ENCODE measurements around the gene FTSJ1.

FTSJ1 gene

GRCh38 chrX:48491809-48492208 lies 15.8 kb downstream of the FTSJ1 start:
- Histone ChIP-seq H3K27me3 (ENCODE audit: control insufficient read depth in 1 of 2, insufficient read depth in 1 of 2, low read length in 2 of 2) (peaks cover 0 to 2% of the 10 kb centered on the region in 2 experiments), H3K9me3 (ENCODE audit: control insufficient read depth, low read length) (peaks cover 3% of the 10 kb centered on the region), H3K4me1 (ENCODE audit: control insufficient read depth, insufficient read depth, low read depth, low read length) (peaks cover 20% of the 10 kb centered on the region), H2AK5ac (ENCODE audit: low read length, severe bottlenecking) (no peak overlapping the region), H2BK15ac (ENCODE audit: low read depth, poor library complexity, severe bottlenecking) (no peak overlapping the region), H3K4ac (ENCODE audit: low read depth in 1 of 2, low read length in 2 of 2) (peak overlapping the region in 1 of 2 experiments; percentile 4), H3K9ac (ENCODE audit: low read length) (no peak overlapping the region), H3K79me1 (replicated peaks; ENCODE audit: low read length, poor library complexity, severe bottlenecking) (no peaks in the 10 kb centered on the region), H4K8ac (ENCODE audit: low read length) (no peak overlapping the region), H3K23ac (ENCODE audit: low read length in 2 of 2) (no peak overlapping the region), H2BK5ac (ENCODE audit: low read depth, low read length, poor library complexity, severe bottlenecking) (no peak overlapping the region), H2AFZ (ENCODE audit: low read depth, low read length) (no peak overlapping the region), H3K27ac (ENCODE audit: low read length, poor library complexity, severe bottlenecking) (no peak overlapping the region), H3K4me2 (ENCODE audit: low read length, poor library complexity, severe bottlenecking) (no peak overlapping the region), H2BK120ac (ENCODE audit: low read depth, low read length) (no peak overlapping the region), H4K91ac (ENCODE audit: low read length) (peak overlapping the region; percentile 43), H3K4me3 (ENCODE audit: insufficient read depth in 1 of 2, low read depth in 1 of 2, low read length in 2 of 2) (no peak overlapping the region), H2BK12ac (ENCODE audit: low read length in 2 of 2) (peak overlapping the region; percentile 38 to 86), H3K18ac (ENCODE audit: low read depth in 1 of 2, low read length in 2 of 2) (peak overlapping the region in 1 of 2 experiments; percentile 73), H3K14ac (ENCODE audit: low read length in 2 of 2) (peak overlapping the region in 1 of 2 experiments; percentile 12), H3K36me3 (ENCODE audit: control insufficient read depth in 1 of 2, insufficient read depth in 2 of 2, low read depth in 1 of 2, low read length in 2 of 2) (peaks cover 0 to 4% of the 10 kb centered on the region in 2 experiments)
- 97% methylated on average over 9 of the region's 9 CpGs for WGBS
- no peak for DNase-seq

GRCh38 chrX:48492293-48492910 lies 16.4 kb downstream of the FTSJ1 start:
- H4K8ac ChIP-seq (ENCODE audit: low read length): no peak overlapping the region

GRCh38 chrX:48493890-48494364 lies 17.9 kb downstream of the FTSJ1 start:
- Histone ChIP-seq H3K4ac (ENCODE audit: low read depth in 1 of 2, low read length in 2 of 2) (no peak overlapping the region), H3K27ac (ENCODE audit: low read length, poor library complexity, severe bottlenecking) (no peak overlapping the region), H3K27me3 (ENCODE audit: control insufficient read depth in 1 of 2, insufficient read depth in 1 of 2, low read length in 2 of 2) (peaks cover 0 to 2% of the 10 kb centered on the region in 2 experiments), H3K14ac (ENCODE audit: low read length in 2 of 2) (no peak overlapping the region), H3K79me1 (replicated peaks; ENCODE audit: low read length, poor library complexity, severe bottlenecking) (no peaks in the 10 kb centered on the region), H3K4me1 (ENCODE audit: control insufficient read depth, insufficient read depth, low read depth, low read length) (peaks cover 15% of the 10 kb centered on the region), H2BK15ac (ENCODE audit: low read depth, poor library complexity, severe bottlenecking) (no peak overlapping the region), H3K9me3 (ENCODE audit: control insufficient read depth, low read length) (peaks cover 3% of the 10 kb centered on the region), H2AK5ac (ENCODE audit: low read length, severe bottlenecking) (no peak overlapping the region), H3K4me3 (ENCODE audit: insufficient read depth in 1 of 2, low read depth in 1 of 2, low read length in 2 of 2) (no peak overlapping the region), H2AFZ (ENCODE audit: low read depth, low read length) (no peak overlapping the region), H2BK12ac (ENCODE audit: low read length in 2 of 2) (no peak overlapping the region), H3K9ac (ENCODE audit: low read length) (no peak overlapping the region), H2BK5ac (ENCODE audit: low read depth, low read length, poor library complexity, severe bottlenecking) (no peak overlapping the region), H2BK120ac (ENCODE audit: low read depth, low read length) (no peak overlapping the region), H4K8ac (ENCODE audit: low read length) (no peak overlapping the region), H3K4me2 (ENCODE audit: low read length, poor library complexity, severe bottlenecking) (no peak overlapping the region), H3K36me3 (ENCODE audit: control insufficient read depth in 1 of 2, insufficient read depth in 2 of 2, low read depth in 1 of 2, low read length in 2 of 2) (no peaks in the 10 kb centered on the region), H3K18ac (ENCODE audit: low read depth in 1 of 2, low read length in 2 of 2) (peak overlapping the region in 1 of 2 experiments; percentile 5), H4K91ac (ENCODE audit: low read length) (peak overlapping the region; percentile 34), H3K23ac (ENCODE audit: low read length in 2 of 2) (no peak overlapping the region)
- 45% methylated on average over 10 of the region's 10 CpGs for WGBS
- peak; percentile 52 for DNase-seq

More at GRCh38 chrX:48492293-48492910, 16.4 kb downstream of the FTSJ1 start:
- peak; percentile 66 for DNase-seq
- peak overlapping the region in 1 of 2 experiments; percentile 26 for H3K4me3 ChIP-seq (ENCODE audit: insufficient read depth in 1 of 2, low read depth in 1 of 2, low read length in 2 of 2)
- H3K36me3 ChIP-seq (ENCODE audit: control insufficient read depth in 1 of 2, insufficient read depth in 2 of 2, low read depth in 1 of 2, low read length in 2 of 2): peaks cover 0 to 2% of the 10 kb centered on the region in 2 experiments
- H2BK15ac ChIP-seq (ENCODE audit: low read depth, poor library complexity, severe bottlenecking): no peak overlapping the region
- peak overlapping the region; percentile 80 for H4K91ac ChIP-seq (ENCODE audit: low read length)
- H3K9ac ChIP-seq (ENCODE audit: low read length): peak overlapping the region; percentile 11
- H3K27me3 ChIP-seq (ENCODE audit: control insufficient read depth in 1 of 2, insufficient read depth in 1 of 2, low read length in 2 of 2): peaks cover 0 to 2% of the 10 kb centered on the region in 2 experiments
- no peak overlapping the region for H3K23ac ChIP-seq (ENCODE audit: low read length in 2 of 2)
- H3K4ac ChIP-seq (ENCODE audit: low read depth in 1 of 2, low read length in 2 of 2): peak overlapping the region in 1 of 2 experiments; percentile 8
- WGBS: 29% methylated on average over 5 of the region's 7 CpGs
- H2BK12ac ChIP-seq (ENCODE audit: low read length in 2 of 2): peak overlapping the region in 1 of 2 experiments; percentile 38
- H3K18ac ChIP-seq (ENCODE audit: low read depth in 1 of 2, low read length in 2 of 2): peak overlapping the region in 1 of 2 experiments; percentile 37
- no peak overlapping the region for H2BK5ac ChIP-seq (ENCODE audit: low read depth, low read length, poor library complexity, severe bottlenecking)
- no peaks in the 10 kb centered on the region for H3K79me1 ChIP-seq (replicated peaks; ENCODE audit: low read length, poor library complexity, severe bottlenecking)
- peaks cover 3% of the 10 kb centered on the region for H3K9me3 ChIP-seq (ENCODE audit: control insufficient read depth, low read length)
- peaks cover 19% of the 10 kb centered on the region for H3K4me1 ChIP-seq (ENCODE audit: control insufficient read depth, insufficient read depth, low read depth, low read length)
- H2AFZ ChIP-seq (ENCODE audit: low read depth, low read length): no peak overlapping the region
- no peak overlapping the region for H2BK120ac ChIP-seq (ENCODE audit: low read depth, low read length)
- no peak overlapping the region for H3K4me2 ChIP-seq (ENCODE audit: low read length, poor library complexity, severe bottlenecking)
- no peak overlapping the region for H2AK5ac ChIP-seq (ENCODE audit: low read length, severe bottlenecking)
- H3K27ac ChIP-seq (ENCODE audit: low read length, poor library complexity, severe bottlenecking): peak overlapping the region; percentile 20
- H3K14ac ChIP-seq (ENCODE audit: low read length in 2 of 2): no peak overlapping the region

GRCh38 chrX:48496660-48497059 lies 20.7 kb downstream of the FTSJ1 start:
- Histone ChIP-seq H3K23ac (ENCODE audit: low read length in 2 of 2) (no peak overlapping the region), H3K36me3 (ENCODE audit: control insufficient read depth in 1 of 2, insufficient read depth in 2 of 2, low read depth in 1 of 2, low read length in 2 of 2) (no peaks in the 10 kb centered on the region), H4K91ac (ENCODE audit: low read length) (no peak overlapping the region), H3K14ac (ENCODE audit: low read length in 2 of 2) (no peak overlapping the region), H3K9ac (ENCODE audit: low read length) (no peak overlapping the region), H4K8ac (ENCODE audit: low read length) (no peak overlapping the region), H3K4me3 (ENCODE audit: insufficient read depth in 1 of 2, low read depth in 1 of 2, low read length in 2 of 2) (no peak overlapping the region), H2BK120ac (ENCODE audit: low read depth, low read length) (no peak overlapping the region), H3K4ac (ENCODE audit: low read depth in 1 of 2, low read length in 2 of 2) (no peak overlapping the region), H2BK15ac (ENCODE audit: low read depth, poor library complexity, severe bottlenecking) (no peak overlapping the region), H3K4me1 (ENCODE audit: control insufficient read depth, insufficient read depth, low read depth, low read length) (peaks cover 14% of the 10 kb centered on the region), H3K18ac (ENCODE audit: low read depth in 1 of 2, low read length in 2 of 2) (no peak overlapping the region), H3K4me2 (ENCODE audit: low read length, poor library complexity, severe bottlenecking) (no peak overlapping the region), H3K79me1 (replicated peaks; ENCODE audit: low read length, poor library complexity, severe bottlenecking) (no peaks in the 10 kb centered on the region), H2AK5ac (ENCODE audit: low read length, severe bottlenecking) (no peak overlapping the region), H3K27me3 (ENCODE audit: control insufficient read depth in 1 of 2, insufficient read depth in 1 of 2, low read length in 2 of 2) (peaks cover 0 to 2% of the 10 kb centered on the region in 2 experiments), H3K9me3 (ENCODE audit: control insufficient read depth, low read length) (no peaks in the 10 kb centered on the region), H2BK12ac (ENCODE audit: low read length in 2 of 2) (no peak overlapping the region), H2BK5ac (ENCODE audit: low read depth, low read length, poor library complexity, severe bottlenecking) (no peak overlapping the region), H3K27ac (ENCODE audit: low read length, poor library complexity, severe bottlenecking) (no peak overlapping the region), H2AFZ (ENCODE audit: low read depth, low read length) (no peak overlapping the region)
- 70% methylated on average over 2 of the region's 4 CpGs for WGBS
- DNase-seq: no peak

Data from mesenchymal stem cell (in vitro differentiated cells and primary cell).